SK-N-SH (cell line): Measurements from ENCODE around the gene CST9. TPM values are rescaled to one million over a fixed set of nuclear protein-coding genes. Genes with fewer than 3 reads are reported as not detected.

Experiments
- CTCF ChIA-PET: fragments of 300-600, 350-600 bp; formaldehyde crosslinking; extraction: SDS; loops from one replicate; lab custom pipeline; 2021; lab: Yijun Ruan, JAX
- POLR2A ChIA-PET: fragments of 350-600 bp; sonication (Branson Sonifier 250); formaldehyde crosslinking; extraction: SDS; loops from one replicate; lab custom pipeline; 2020; ENCODE audit warnings: antibody characterized with exemption, inconsistent platforms; lab: Yijun Ruan, JAX
- DNase-seq: peaks from one replicate; pipeline ENCODE4 v3.0.0; 2012
- H2AFZ ChIP-seq: fragments of 200-600 bp; sonication (generic); 2 replicates; pipeline ENCODE4 v1.8.1; 2016; ENCODE audit warnings: antibody characterized with exemption, mild to moderate bottlenecking, low read depth
- H3F3A ChIP-seq: fragments of 200-600 bp; sonication (generic); replicated peaks from 2 replicates; pipeline ENCODE3; 2016; ENCODE audit warnings: antibody characterized with exemption, mild to moderate bottlenecking; ENCODE audit not compliant: insufficient read depth
- H3K27ac ChIP-seq, 2 experiments: fragments of 200-500 bp in 1 of 2; fragments of 200-600 bp in 1 of 2; sonication (Bioruptor generic) in 1 of 2; sonication (generic), shearing (Covaris generic) in 1 of 2; 2 replicates each; pipeline versions ENCODE4 v1.5.1 to v1.6.1; 2014 to 2016; ENCODE audit warnings: low read depth in 2 of 2, inconsistent platforms in 1 of 2, low read length in 1 of 2, mild to moderate bottlenecking in 1 of 2, mixed read lengths in 1 of 2
- H3K27me3 ChIP-seq: fragments of 200-600 bp; sonication (generic), shearing (Covaris generic); 2 replicates; pipeline ENCODE4 v1.6.1; 2016; ENCODE audit warnings: mixed run types; ENCODE audit not compliant: insufficient read depth
- H3K36me3 ChIP-seq, 2 experiments: fragments of 200-500 bp in 1 of 2; fragments of 200-600 bp in 1 of 2; sonication (Bioruptor generic) in 1 of 2; sonication (generic) in 1 of 2; replicated peaks in 1 of 2; 2 replicates each; pipeline versions ENCODE3 to v1.5.1; 2014 to 2016; ENCODE audit warnings: low read length in 1 of 2, mild to moderate bottlenecking in 1 of 2; ENCODE audit not compliant: insufficient read depth in 2 of 2, control insufficient read depth in 1 of 2
- H3K4me1 ChIP-seq, 2 experiments: fragments of 200-500 bp in 1 of 2; fragments of 200-600 bp in 1 of 2; sonication (Bioruptor generic) in 1 of 2; sonication (generic), shearing (Covaris generic) in 1 of 2; 2 replicates each; pipeline versions ENCODE4 v1.5.1 to v1.6.1; 2014 to 2016; ENCODE audit warnings: low read depth in 1 of 2, low read length in 1 of 2, mixed run types in 1 of 2; ENCODE audit not compliant: insufficient read depth in 2 of 2, control insufficient read depth in 1 of 2
- H3K4me2 ChIP-seq: fragments of 200-600 bp; sonication (generic), shearing (Covaris generic); 2 replicates; pipeline ENCODE4 v1.6.1; 2017; ENCODE audit warnings: mixed run types
- H3K4me3 ChIP-seq, 2 experiments: fragments of 200-500 bp in 1 of 2; fragments of 200-600 bp in 1 of 2; sonication (Bioruptor generic) in 1 of 2; sonication (generic), shearing (Covaris generic) in 1 of 2; 2 replicates each; pipeline versions ENCODE4 v1.5.1 to v1.8.1; 2014 to 2016; ENCODE audit warnings: low read depth in 2 of 2, inconsistent platforms in 1 of 2, low read length in 1 of 2, mild to moderate bottlenecking in 1 of 2, mixed read lengths in 1 of 2, moderate library complexity in 1 of 2
- H3K79me2 ChIP-seq: fragments of 200-600 bp; sonication (generic); 2 replicates; pipeline ENCODE4 v1.8.1; 2017; ENCODE audit warnings: mild to moderate bottlenecking; ENCODE audit not compliant: insufficient read depth
- H3K9ac ChIP-seq: fragments of 200-600 bp; sonication (generic); 2 replicates; pipeline ENCODE4 v1.6.1; 2017; ENCODE audit warnings: mixed run types
- H3K9me2 ChIP-seq: fragments of 200-600 bp; sonication (generic); 2 replicates; pipeline ENCODE4 v1.6.1; 2017; ENCODE audit warnings: mixed run types
- H3K9me3 ChIP-seq: fragments of 200-600 bp; sonication (generic); 2 replicates; pipeline ENCODE4 v1.6.1; 2017; ENCODE audit warnings: mixed run types, mild to moderate bottlenecking, moderate library complexity
- H4K20me1 ChIP-seq: fragments of 200-600 bp; sonication (generic); 2 replicates; pipeline ENCODE4 v1.6.1; 2017; ENCODE audit warnings: mild to moderate bottlenecking, mixed run types; ENCODE audit not compliant: insufficient read depth
- CHD2 ChIP-seq: fragments of 150-350 bp; IDR thresholded peaks from 2 replicates; pipeline ENCODE4 v1.6.1; 2018; ENCODE audit warnings: low read length; ENCODE audit not compliant: partially characterized antibody
- EZH2phosphoT487 ChIP-seq: fragments of 200-600 bp; sonication (generic); IDR thresholded peaks from 2 replicates; pipeline ENCODE4 v1.6.1; 2017; ENCODE audit warnings: low read depth, mixed run types, mild to moderate bottlenecking, antibody characterized with exemption, moderate library complexity, borderline replicate concordance
- FOSL2 ChIP-seq: IDR thresholded peaks from 2 replicates; pipeline ENCODE4 v1.4.0; 2012; ENCODE audit warnings: low read depth, mild to moderate bottlenecking, moderate library complexity, borderline replicate concordance
- GABPA ChIP-seq: IDR thresholded peaks from 2 replicates; pipeline ENCODE4 v1.4.0; 2012; ENCODE audit warnings: low read depth, mild to moderate bottlenecking
- JUND ChIP-seq: IDR thresholded peaks from 2 replicates; pipeline ENCODE4 v1.4.0; 2012
- MXI1 ChIP-seq: IDR thresholded peaks from 2 replicates; pipeline ENCODE4 v1.6.1; 2012; ENCODE audit warnings: mild to moderate bottlenecking, low read depth, low read length, improper control_type of control experiment
- NFIC ChIP-seq: IDR thresholded peaks from 2 replicates; pipeline ENCODE4 v1.4.0; 2012; ENCODE audit warnings: borderline replicate concordance
- POLR2AphosphoS5 ChIP-seq: IDR thresholded peaks from 2 replicates; pipeline ENCODE4 v1.6.1; 2012; ENCODE audit warnings: low read depth, low read length
- RAD21 ChIP-seq: IDR thresholded peaks from 2 replicates; pipeline ENCODE4 v1.6.1; 2012; ENCODE audit warnings: mild to moderate bottlenecking, low read length
- RXRA ChIP-seq: IDR thresholded peaks from 2 replicates; pipeline ENCODE4 v1.4.0; 2012; ENCODE audit warnings: low read depth, mild to moderate bottlenecking, borderline replicate concordance
- SIN3A ChIP-seq: IDR thresholded peaks from 2 replicates; pipeline ENCODE4 v1.6.1; 2012; ENCODE audit warnings: low read depth, mild to moderate bottlenecking, low read length, moderate library complexity, borderline replicate concordance
- SMC3 ChIP-seq: IDR thresholded peaks from 2 replicates; pipeline ENCODE4 v1.6.1; 2012; ENCODE audit warnings: low read depth, low read length, improper control_type of control experiment
- TCF12 ChIP-seq: IDR thresholded peaks from 2 replicates; pipeline ENCODE4 v1.4.0; 2012
- USF1 ChIP-seq: IDR thresholded peaks from 2 replicates; pipeline ENCODE4 v1.4.0; 2012; ENCODE audit warnings: low read depth, borderline replicate concordance
- YY1 ChIP-seq: IDR thresholded peaks from 2 replicates; pipeline ENCODE4 v1.4.0; 2012; ENCODE audit warnings: low read depth, mild to moderate bottlenecking
- ZBTB33 ChIP-seq: IDR thresholded peaks from 2 replicates; pipeline ENCODE4 v1.4.0; 2012; ENCODE audit warnings: low read depth, borderline replicate concordance
- polyA plus RNA-seq, 3 experiments: library from polyadenylated mRNA; depleted of rRNA; stranded (reverse); fragments of >200 nt; gene quantifications; 2 replicates each; pipeline ENCODE4 v1.2.3, GENCODE V29; 2012
- TF ChIP-seq, protein P1 (sequence below): IDR thresholded peaks from 2 replicates; pipeline ENCODE4 v1.6.1; 2012; ENCODE audit warnings: mild to moderate bottlenecking, low read depth, low read length, moderate library complexity
- TF ChIP-seq, protein P2 (sequence below): fragments of 150-350 bp; IDR thresholded peaks from 2 replicates; pipeline ENCODE4 v1.6.1; 2016; ENCODE audit warnings: mild to moderate bottlenecking, low read depth, low read length
- TF ChIP-seq, protein P3 (sequence below): IDR thresholded peaks from 2 replicates; pipeline ENCODE4 v1.4.0; 2012; ENCODE audit warnings: low read depth
- TF ChIP-seq, protein P4 (sequence below): fragments of 150-350 bp; IDR thresholded peaks from 2 replicates; pipeline ENCODE4 v1.6.1; 2017; ENCODE audit warnings: antibody characterized with exemption, low read length, low read depth, borderline replicate concordance
- TF ChIP-seq, protein P5 (sequence below): IDR thresholded peaks from 2 replicates; pipeline ENCODE4; 2012

The CST9 gene
- polyA plus RNA-seq, 1 of the 3 experiments (the other 2 are of a cell fraction): not detected

DNA sequence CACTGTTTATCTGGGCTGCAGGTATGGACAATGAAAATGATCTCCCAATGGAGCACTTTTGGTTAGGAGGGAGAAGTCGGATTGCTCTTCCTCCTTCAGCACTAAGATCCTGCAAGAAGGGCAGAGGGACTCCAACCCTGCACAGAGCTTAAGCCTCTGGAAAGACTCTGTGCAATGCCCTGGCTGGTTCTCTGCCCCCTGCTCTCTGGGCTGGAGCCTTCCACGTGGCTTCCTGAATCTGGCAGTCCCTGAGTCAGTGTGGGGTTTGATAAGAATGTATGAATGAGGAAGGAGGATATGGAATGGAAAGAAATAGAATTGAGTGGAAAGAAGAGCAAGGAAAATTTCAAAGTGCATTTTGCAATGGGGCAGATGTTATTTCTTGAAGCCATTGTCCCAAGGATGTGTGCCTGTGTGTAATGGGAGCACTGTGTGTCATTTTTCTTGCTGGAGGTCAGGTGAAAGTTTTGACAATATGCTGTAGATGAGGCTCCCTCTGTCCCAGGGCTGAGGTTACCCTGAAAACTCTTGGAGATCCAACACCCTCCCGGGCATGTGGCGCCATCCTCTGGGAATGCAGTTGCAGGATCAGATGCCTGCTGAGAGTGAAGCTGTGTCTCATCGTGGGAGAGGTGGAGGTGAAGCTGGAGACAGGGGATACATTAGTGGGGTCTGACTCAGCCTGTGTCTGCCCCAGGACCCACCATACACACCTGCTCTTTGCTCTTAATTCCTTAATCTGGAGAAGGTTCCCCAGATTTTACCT is 21.1 kb downstream of the CST9 start (continued):
- TF ChIP-seq GABPA (no peak), USF1 (no peak), RXRA (no peak), RAD21 (no peak), FOSL2 (no peak)
- TF ChIP-seq, protein P1, sequence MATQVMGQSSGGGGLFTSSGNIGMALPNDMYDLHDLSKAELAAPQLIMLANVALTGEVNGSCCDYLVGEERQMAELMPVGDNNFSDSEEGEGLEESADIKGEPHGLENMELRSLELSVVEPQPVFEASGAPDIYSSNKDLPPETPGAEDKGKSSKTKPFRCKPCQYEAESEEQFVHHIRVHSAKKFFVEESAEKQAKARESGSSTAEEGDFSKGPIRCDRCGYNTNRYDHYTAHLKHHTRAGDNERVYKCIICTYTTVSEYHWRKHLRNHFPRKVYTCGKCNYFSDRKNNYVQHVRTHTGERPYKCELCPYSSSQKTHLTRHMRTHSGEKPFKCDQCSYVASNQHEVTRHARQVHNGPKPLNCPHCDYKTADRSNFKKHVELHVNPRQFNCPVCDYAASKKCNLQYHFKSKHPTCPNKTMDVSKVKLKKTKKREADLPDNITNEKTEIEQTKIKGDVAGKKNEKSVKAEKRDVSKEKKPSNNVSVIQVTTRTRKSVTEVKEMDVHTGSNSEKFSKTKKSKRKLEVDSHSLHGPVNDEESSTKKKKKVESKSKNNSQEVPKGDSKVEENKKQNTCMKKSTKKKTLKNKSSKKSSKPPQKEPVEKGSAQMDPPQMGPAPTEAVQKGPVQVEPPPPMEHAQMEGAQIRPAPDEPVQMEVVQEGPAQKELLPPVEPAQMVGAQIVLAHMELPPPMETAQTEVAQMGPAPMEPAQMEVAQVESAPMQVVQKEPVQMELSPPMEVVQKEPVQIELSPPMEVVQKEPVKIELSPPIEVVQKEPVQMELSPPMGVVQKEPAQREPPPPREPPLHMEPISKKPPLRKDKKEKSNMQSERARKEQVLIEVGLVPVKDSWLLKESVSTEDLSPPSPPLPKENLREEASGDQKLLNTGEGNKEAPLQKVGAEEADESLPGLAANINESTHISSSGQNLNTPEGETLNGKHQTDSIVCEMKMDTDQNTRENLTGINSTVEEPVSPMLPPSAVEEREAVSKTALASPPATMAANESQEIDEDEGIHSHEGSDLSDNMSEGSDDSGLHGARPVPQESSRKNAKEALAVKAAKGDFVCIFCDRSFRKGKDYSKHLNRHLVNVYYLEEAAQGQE: no peak

DNA sequence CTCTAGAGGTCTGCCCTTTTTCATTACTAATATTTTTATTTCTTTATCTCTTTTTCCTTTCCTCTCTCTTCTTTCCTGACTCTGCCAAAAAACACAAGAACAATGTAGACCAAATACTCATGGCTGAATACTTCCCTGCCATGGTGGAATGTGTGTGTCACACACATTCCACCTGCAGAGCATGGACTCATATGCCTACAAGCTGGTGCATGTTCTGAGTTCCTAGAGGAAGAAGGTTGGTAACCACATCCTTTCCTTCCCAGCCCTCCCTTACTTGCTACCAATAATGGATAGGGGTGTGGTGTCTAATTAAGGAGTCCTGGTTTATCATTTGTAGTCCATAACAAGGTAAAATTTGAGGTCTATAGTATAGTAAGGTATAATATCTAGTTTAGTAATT is 22.2 kb downstream of the CST9 start:
- CTCF ChIA-PET: interaction anchor here (0.8 to 0.9 kb wide), 2 partner anchors 125 to 143 kb away, joined by 3 read pairs; no protein-coding TSS in a partner anchor
- TF ChIP-seq TCF12: no peak
- TF ChIP-seq CHD2: no peak
- no peak for TF ChIP-seq ZBTB33
- TF ChIP-seq NFIC: no peak
- TF ChIP-seq, protein P2, sequence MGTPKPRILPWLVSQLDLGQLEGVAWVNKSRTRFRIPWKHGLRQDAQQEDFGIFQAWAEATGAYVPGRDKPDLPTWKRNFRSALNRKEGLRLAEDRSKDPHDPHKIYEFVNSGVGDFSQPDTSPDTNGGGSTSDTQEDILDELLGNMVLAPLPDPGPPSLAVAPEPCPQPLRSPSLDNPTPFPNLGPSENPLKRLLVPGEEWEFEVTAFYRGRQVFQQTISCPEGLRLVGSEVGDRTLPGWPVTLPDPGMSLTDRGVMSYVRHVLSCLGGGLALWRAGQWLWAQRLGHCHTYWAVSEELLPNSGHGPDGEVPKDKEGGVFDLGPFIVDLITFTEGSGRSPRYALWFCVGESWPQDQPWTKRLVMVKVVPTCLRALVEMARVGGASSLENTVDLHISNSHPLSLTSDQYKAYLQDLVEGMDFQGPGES: no peak
- TF ChIP-seq, protein P3, sequence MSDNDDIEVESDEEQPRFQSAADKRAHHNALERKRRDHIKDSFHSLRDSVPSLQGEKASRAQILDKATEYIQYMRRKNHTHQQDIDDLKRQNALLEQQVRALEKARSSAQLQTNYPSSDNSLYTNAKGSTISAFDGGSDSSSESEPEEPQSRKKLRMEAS: no peak
- no peak for TF ChIP-seq MXI1
- TF ChIP-seq USF1: no peak
- TF ChIP-seq SMC3: no peak
- no peak for TF ChIP-seq YY1
- TF ChIP-seq, protein P4, sequence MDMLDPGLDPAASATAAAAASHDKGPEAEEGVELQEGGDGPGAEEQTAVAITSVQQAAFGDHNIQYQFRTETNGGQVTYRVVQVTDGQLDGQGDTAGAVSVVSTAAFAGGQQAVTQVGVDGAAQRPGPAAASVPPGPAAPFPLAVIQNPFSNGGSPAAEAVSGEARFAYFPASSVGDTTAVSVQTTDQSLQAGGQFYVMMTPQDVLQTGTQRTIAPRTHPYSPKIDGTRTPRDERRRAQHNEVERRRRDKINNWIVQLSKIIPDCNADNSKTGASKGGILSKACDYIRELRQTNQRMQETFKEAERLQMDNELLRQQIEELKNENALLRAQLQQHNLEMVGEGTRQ: no peak
- no peak for TF ChIP-seq EZH2phosphoT487
- TF ChIP-seq, protein P5, sequence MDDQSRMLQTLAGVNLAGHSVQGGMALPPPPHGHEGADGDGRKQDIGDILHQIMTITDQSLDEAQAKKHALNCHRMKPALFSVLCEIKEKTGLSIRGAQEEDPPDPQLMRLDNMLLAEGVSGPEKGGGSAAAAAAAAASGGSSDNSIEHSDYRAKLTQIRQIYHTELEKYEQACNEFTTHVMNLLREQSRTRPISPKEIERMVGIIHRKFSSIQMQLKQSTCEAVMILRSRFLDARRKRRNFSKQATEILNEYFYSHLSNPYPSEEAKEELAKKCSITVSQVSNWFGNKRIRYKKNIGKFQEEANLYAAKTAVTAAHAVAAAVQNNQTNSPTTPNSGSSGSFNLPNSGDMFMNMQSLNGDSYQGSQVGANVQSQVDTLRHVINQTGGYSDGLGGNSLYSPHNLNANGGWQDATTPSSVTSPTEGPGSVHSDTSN: no peak
- TF ChIP-seq JUND: no peak
- no peak for TF ChIP-seq SIN3A
- TF ChIP-seq POLR2AphosphoS5: no peak

More for the DNA sequence above, 22.2 kb downstream of the CST9 start:
- Histone ChIP-seq H3K36me3 (no peaks in the 10 kb centered on the region), H3K4me2 (no peak overlapping the region), H3F3A (no peaks in the 10 kb centered on the region), H3K9me2 (no peaks in the 10 kb centered on the region), H4K20me1 (no peaks in the 10 kb centered on the region), H3K79me2 (no peaks in the 10 kb centered on the region), H3K27ac (no peak overlapping the region), H3K4me3 (no peak overlapping the region), H3K4me1 (no peaks in the 10 kb centered on the region), H3K9me3 (no peaks in the 10 kb centered on the region), H2AFZ (no peak overlapping the region), H3K9ac (no peak overlapping the region), H3K27me3 (no peaks in the 10 kb centered on the region)
- POLR2A ChIA-PET: no interaction called here
- no peak for DNase-seq
